ENCODE data around the gene PAGE2B. TPM values are rescaled to one million over a fixed set of nuclear protein-coding genes. Genes with fewer than 3 reads are reported as not detected.

Gene PAGE2B, protein sequence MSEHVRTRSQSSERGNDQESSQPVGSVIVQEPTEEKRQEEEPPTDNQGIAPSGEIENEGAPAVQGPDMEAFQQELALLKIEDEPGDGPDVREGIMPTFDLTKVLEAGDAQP
- not detected in 2 replicates for total RNA-seq

DNA sequence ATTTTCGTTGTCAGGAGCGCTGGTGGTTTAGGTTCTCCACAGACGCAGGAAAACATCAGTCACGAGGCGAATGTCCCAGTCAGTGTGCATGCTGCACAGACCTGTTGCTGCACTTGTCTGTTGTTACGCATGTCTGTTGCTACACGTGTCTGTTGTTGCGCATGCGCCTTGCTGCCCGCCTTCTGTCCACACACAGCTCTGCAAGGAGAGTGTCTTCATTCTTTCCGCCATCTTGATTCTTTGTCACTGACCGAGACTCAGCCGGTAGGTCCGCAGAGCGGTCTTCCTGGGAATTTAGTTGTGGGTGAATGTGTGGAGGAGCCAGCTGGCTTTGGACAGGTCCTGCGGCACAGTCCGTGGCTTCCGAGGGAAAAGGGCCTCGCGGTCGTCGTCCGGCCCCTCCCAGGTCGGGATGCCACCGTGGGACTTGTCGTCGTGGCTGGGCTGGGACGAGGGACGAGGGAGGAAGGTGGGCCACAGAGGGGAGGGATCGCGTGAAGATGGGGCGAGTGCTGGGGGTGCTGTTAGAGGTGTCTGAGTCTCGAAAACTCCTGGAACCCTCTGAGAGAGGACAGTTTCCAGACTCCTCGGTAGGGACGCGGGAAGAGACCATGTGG lies at the start of gene PAGE2B:
PAGE2B (plus strand) TSS at position 180 of the 617 bp plus-strand sequence. CDS start 1,012 bp downstream, outside the sequence.

DNA sequence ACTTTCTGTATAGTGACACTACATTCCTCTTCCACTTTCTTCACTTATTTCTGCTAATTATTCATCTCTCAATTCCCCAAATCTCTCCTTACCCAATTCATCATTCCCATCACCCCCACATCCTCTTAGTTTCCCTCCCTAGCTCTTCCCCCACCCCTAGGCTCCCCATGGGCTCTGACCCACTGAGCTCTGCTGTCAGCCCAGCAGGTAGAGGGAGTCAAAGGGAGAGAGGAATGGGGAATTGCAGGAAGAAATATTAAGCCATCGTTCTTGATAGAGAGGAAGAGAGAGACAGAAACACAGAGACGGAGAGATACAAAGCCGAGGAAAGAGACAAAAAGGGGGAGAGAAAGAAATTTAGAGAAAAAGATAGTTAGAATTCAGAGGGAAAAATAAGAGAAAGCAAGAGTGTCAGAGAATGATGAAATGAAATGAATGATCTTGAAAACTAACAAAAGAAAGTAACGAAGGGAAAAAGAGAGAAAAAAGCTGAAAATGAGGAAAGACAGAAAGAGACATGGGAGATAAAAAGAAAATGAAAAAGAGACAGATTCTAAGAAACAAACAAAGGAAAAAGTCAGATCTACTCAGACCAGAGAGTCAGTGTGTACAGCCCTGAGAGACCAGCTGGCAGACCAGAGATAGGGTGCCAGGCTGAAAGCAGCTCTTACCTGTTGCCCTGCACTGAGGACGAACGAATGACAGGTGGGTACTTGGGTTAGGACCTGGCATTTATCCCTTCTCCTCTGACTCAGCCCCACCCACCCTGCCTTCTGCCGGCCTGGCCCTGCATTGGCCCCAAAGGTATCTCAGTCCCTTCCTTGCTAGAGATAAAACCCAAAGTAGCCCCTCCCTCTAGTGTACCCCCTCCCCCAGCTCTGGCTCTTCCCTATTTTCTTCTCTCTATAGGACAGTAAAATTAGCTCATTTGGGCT lies 44.3 kb upstream of the PAGE2B start, which contains the start of gene ALAS2:
ALAS2 (minus strand) TSS at position 707 of the 935 bp plus-strand sequence. CDS start 4,977 bp downstream, outside the sequence.

DNA sequence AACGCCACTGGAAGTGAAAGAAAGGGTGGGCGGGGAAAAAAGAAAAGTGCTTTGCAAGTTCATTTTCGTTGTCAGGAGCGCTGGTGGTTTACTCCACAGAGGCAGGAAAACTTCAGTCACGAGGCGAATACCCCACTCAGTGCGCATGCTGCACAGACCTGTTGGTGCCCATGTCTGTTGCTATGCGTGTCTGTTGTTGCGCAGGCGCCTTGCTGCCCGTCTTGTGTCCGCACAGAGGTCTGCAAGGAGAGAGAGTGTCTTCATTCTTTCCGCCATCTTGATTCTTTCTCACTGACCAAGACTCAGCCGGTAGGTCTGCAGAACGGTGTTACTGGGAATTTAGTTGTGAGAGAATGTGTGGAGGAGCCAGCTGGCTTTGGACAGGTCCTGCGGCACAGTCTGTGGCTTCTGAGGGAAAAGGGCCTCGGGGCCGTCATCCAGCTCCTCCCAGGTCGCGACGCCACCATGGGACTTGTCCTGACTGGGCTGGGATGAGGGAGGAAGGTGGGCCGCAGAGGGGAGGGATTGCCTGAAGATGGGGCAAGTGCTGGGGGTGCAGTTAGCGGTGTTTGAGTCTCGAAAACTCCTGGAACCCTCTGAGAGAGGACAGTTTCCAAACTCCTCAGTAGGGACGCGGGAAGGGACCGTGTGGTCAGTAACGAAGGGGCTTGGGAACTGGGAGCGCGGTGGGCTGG lies 14.1 kb downstream of the PAGE2B start, which contains the start of gene PAGE2:
PAGE2 (plus strand) TSS at position 224 of the 695 bp plus-strand sequence. CDS start 1,003 bp downstream, outside the sequence.

Other genes starting within 250 kb of the PAGE2B start
- 37.3 and 39.3 TPM in 2 replicates for gene TRO, start 154.2 kb upstream of the PAGE2B start, total RNA-seq
- 0.22 and 0.39 TPM in 2 replicates for gene PFKFB1, start 80.8 kb upstream of the PAGE2B start, total RNA-seq
- gene APEX2, start 74.7 kb upstream of the PAGE2B start, total RNA-seq: 11.8 and 17.5 TPM in 2 replicates
- not detected in 2 replicates for gene ALAS2, start 44.1 kb upstream of the PAGE2B start, total RNA-seq
- gene PAGE2, start 14.0 kb downstream of the PAGE2B start, total RNA-seq: not detected in 2 replicates
- gene PAGE5, start 145.3 kb downstream of the PAGE2B start, total RNA-seq: not detected in 2 replicates
- gene PAGE3, start 189.9 kb downstream of the PAGE2B start, total RNA-seq: not detected in 2 replicates